Endodermal cell (in vitro differentiated cells): ENCODE results near the gene DNMT3B. TPM values are rescaled to one million over a fixed set of nuclear protein-coding genes. Genes with fewer than 3 reads are reported as not detected.
A peak's percentile ranks its signal among the peaks of the same experiment; 100 is the strongest.

Experiments
- DNase-seq: peaks from one replicate; pipeline ENCODE4 v3.0.0-alpha.2; 2017
- H3K27ac ChIP-seq: 2 replicates; pipeline ENCODE4 v1.5.1; 2013; ENCODE audit warnings: mild to moderate bottlenecking, low read depth, low read length, moderate library complexity
- H3K27me3 ChIP-seq: 2 replicates; pipeline ENCODE4 v1.6.1; 2013; ENCODE audit warnings: mild to moderate bottlenecking, low read length, moderate library complexity; ENCODE audit not compliant: insufficient read depth, control insufficient read depth, poor library complexity, severe bottlenecking
- H3K36me3 ChIP-seq: 2 replicates; pipeline ENCODE4 v1.7.0; 2013; ENCODE audit warnings: mild to moderate bottlenecking, low read length, moderate library complexity; ENCODE audit not compliant: control insufficient read depth, insufficient read depth
- H3K4me1 ChIP-seq: one replicate; pipeline ENCODE4 v1.7.0; 2013; ENCODE audit warnings: low read length; ENCODE audit not compliant: control insufficient read depth, insufficient read depth
- H3K4me3 ChIP-seq: 2 replicates; pipeline ENCODE4 v1.5.1; 2013; ENCODE audit warnings: mild to moderate bottlenecking, low read length, moderate library complexity
- H3K9ac ChIP-seq: 2 replicates; pipeline ENCODE4 v1.6.1; 2013; ENCODE audit warnings: mild to moderate bottlenecking, low read length, moderate library complexity; ENCODE audit not compliant: poor library complexity, severe bottlenecking; ENCODE audit errors: extremely low read depth
- H3K9me3 ChIP-seq: 2 replicates; pipeline ENCODE4 v1.6.1; 2013; ENCODE audit warnings: mild to moderate bottlenecking, low read length, moderate library complexity; ENCODE audit not compliant: control insufficient read depth
- H3K27ac Mint-ChIP-seq: 2 replicates; pipeline ENCODE4 v1.8.0; 2020; ENCODE audit warnings: mixed read lengths
- H3K27me3 Mint-ChIP-seq: 2 replicates; pipeline ENCODE4 v1.8.0; 2021; ENCODE audit warnings: mild to moderate bottlenecking, mixed read lengths; ENCODE audit not compliant: insufficient read depth
- H3K36me3 Mint-ChIP-seq: 2 replicates; pipeline ENCODE4 v1.8.0; 2020; ENCODE audit warnings: low read depth, mixed read lengths
- H3K4me1 Mint-ChIP-seq: 2 replicates; pipeline ENCODE4 v1.8.0; 2020; ENCODE audit warnings: mixed read lengths
- H3K4me3 Mint-ChIP-seq: 2 replicates; pipeline ENCODE4 v1.8.0; 2020; ENCODE audit warnings: mild to moderate bottlenecking, moderate library complexity, mixed read lengths
- H3K9me3 Mint-ChIP-seq: 2 replicates; pipeline ENCODE4 v1.8.0; 2020; ENCODE audit warnings: mild to moderate bottlenecking, mixed read lengths
- CTCF ChIP-seq: fragments of 200-600 bp; sonication (generic); conservative IDR thresholded peaks from 2 replicates; pipeline ENCODE4 v1.5.0; 2021; ENCODE audit warnings: antibody characterized with exemption, mild to moderate bottlenecking
- WGBS, 2 experiments: methylation state at CpG; one replicate each; pipeline versions ENCODE4 v1.1.5 to v1.1.7; 2013; ENCODE audit warnings: missing lambda C conversion rate in 2 of 2, mixed read lengths in 1 of 2; ENCODE audit not compliant: insufficient coverage in 1 of 2, insufficient read length in 1 of 2; 5-methylcytosine and 5-hydroxymethylcytosine counted together
- total RNA-seq, 2 donors: library from RNA; stranded (reverse); fragmentation: NEBNext Ultra II Directional in 1 of 2; extraction: Animal tissue kit (Norgen Biotek cat#: 25700) in 1 of 2; gene quantifications; 2 replicates in 1 of 2; 3 replicates in 1 of 2; pipeline ENCODE4 v1.2.1, GENCODE V29; 2021

Gene DNMT3B
- total RNA-seq, 2 donors from 2014 or later: 82.1 to 283 TPM

DNA sequence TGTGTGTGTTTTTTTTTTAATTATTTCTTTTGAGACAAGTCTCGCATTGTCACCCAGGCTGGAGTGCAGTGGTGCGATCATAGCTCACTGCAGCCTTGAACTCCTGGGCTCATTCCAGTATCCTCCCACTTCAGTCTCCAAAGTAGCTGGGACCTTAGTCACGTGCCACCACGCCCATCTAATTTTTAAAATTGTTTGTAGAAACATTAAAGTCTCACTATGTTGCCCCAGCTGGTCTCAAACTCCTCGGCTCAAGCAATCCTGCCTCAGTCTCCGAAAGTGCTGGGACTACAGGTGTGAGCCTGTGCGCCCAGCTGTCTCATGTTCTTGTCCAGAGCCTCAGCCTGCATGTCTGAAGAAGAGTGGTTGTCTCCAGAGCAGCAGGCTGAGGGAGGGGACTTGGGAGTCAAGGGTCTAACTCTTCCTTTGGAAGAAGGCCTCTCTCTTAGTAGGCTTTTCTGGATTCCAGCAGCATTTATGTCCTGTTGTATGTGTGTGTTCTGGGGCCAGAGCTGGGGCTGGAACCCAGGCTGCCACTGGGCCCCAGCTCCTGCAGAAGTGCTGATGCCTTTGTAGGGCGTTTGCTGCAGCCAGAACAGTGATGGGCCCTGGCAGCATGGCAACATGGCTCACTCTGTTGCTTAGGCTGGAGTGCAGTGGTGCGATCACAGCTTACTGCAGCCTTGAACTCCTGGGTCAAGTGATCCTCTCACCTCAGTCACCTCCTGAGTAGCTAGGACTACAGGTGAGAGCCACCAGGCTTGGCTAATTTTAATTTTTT is 5.4 kb downstream of the DNMT3B start:
- H3K36me3 ChIP-seq: peaks cover 46% of the 10 kb centered on the region
- H3K36me3 Mint-ChIP-seq: peaks cover 47% of the 10 kb centered on the region
- H3K4me3 Mint-ChIP-seq: no peak overlapping the region

GRCh38 chr20:32772046-32772445 is 9.9 kb downstream of the DNMT3B start:
- Mint-ChIP-seq H3K27me3 (no peaks in the 10 kb centered on the region), H3K4me1 (peaks cover 56% of the 10 kb centered on the region), H3K4me3 (no peak overlapping the region), H3K27ac (peak overlapping the region; percentile 33), H3K36me3 (peaks cover 47% of the 10 kb centered on the region), H3K9me3 (no peaks in the 10 kb centered on the region)
- Histone ChIP-seq H3K4me1 (peaks cover 15% of the 10 kb centered on the region), H3K27ac (no peak overlapping the region), H3K27me3 (no peaks in the 10 kb centered on the region), H3K9me3 (no peaks in the 10 kb centered on the region), H3K9ac (no peak overlapping the region), H3K36me3 (peaks cover 51% of the 10 kb centered on the region), H3K4me3 (peak overlapping the region; percentile 13)
- no peak for DNase-seq
- TF ChIP-seq CTCF: no peak
- 84 to 100% methylated on average over 2 to 3 of the region's 3 CpGs for WGBS, 2 experiments

More for the DNA sequence above, 5.4 kb downstream of the DNMT3B start:
- no peaks in the 10 kb centered on the region for H3K27me3 ChIP-seq
- H3K4me1 ChIP-seq: peaks cover 7% of the 10 kb centered on the region
- H3K9me3 ChIP-seq: no peaks in the 10 kb centered on the region
- H3K27ac Mint-ChIP-seq: peak overlapping the region; percentile 80
- TF ChIP-seq CTCF: no peak
- H3K9me3 Mint-ChIP-seq: no peaks in the 10 kb centered on the region
- DNase-seq: no peak
- H3K27me3 Mint-ChIP-seq: no peaks in the 10 kb centered on the region
- H3K27ac ChIP-seq: no peak overlapping the region
- H3K9ac ChIP-seq: no peak overlapping the region
- H3K4me1 Mint-ChIP-seq: peaks cover 46% of the 10 kb centered on the region
- no peak overlapping the region for H3K4me3 ChIP-seq
- 92 to 96% methylated on average over 9 of the region's 9 CpGs for WGBS, 2 experiments

GRCh38 chr20:32773223-32773622 is 11.0 kb downstream of the DNMT3B start:
- peaks cover 53% of the 10 kb centered on the region for H3K36me3 ChIP-seq
- no peak overlapping the region for H3K27ac ChIP-seq
- DNase-seq: no peak
- TF ChIP-seq CTCF: no peak
- H3K27ac Mint-ChIP-seq: peak overlapping the region; percentile 79
- peaks cover 20% of the 10 kb centered on the region for H3K4me1 ChIP-seq
- peaks cover 54% of the 10 kb centered on the region for H3K4me1 Mint-ChIP-seq
- H3K36me3 Mint-ChIP-seq: peaks cover 40% of the 10 kb centered on the region
- no peaks in the 10 kb centered on the region for H3K9me3 ChIP-seq
- H3K27me3 Mint-ChIP-seq: no peaks in the 10 kb centered on the region
- H3K4me3 ChIP-seq: no peak overlapping the region
- H3K27me3 ChIP-seq: no peaks in the 10 kb centered on the region
- no peaks in the 10 kb centered on the region for H3K9me3 Mint-ChIP-seq
- H3K9ac ChIP-seq: no peak overlapping the region
- H3K4me3 Mint-ChIP-seq: no peak overlapping the region
- WGBS, 2 experiments: 87 to 93% methylated on average over 2 of the region's 2 CpGs
